GM19467 (cell line): Measurements from ENCODE around the gene MRPL40.
A peak's percentile ranks its signal among the peaks of the same experiment; 100 is the strongest.

Experiments used
- ATAC-seq: cut with Tn5 transposase; IDR thresholded peaks from one replicate; pipeline ENCODE4 v1.9.1; 2021; ENCODE audit warnings: mild to moderate bottlenecking, moderate library complexity; ENCODE audit not compliant: unreplicated experiment

The MRPL40 gene

DNA sequence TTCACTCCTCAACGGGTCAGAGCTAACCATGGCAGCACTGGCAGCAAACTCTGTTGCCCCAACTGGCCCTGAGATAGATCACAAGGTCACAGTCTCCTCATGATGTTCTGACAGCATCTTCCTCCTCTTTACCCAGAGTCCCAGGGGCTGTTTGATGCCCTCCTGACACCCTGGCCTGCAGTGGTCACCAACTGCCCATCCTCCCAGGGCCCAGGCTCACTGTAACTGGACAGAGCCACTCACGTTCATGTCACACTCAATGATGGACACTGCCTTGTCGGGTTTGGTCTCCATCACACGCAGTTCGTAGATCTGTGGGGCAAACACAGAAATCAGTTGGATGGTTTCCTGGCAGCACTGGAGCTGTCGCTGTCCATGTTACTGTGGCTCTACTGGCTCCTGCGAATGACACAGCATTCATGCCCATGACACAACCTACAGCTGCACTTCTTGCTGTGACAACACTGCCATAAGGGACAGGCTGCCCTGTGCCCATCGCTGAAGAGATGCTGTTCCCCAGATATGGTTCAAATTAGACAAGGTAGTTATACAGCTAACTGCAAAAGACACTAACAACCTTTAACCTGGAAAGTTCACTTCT, 25.6 kb downstream of the MRPL40 start:
- no peak for ATAC-seq

- ATAC-seq: no peak
Observed at GRCh38 chr22:19460036-19460435, 27.7 kb downstream of the MRPL40 start.

- ATAC-seq: no peak
Observed at GRCh38 chr22:19461506-19461905, 29.2 kb downstream of the MRPL40 start.

DNA sequence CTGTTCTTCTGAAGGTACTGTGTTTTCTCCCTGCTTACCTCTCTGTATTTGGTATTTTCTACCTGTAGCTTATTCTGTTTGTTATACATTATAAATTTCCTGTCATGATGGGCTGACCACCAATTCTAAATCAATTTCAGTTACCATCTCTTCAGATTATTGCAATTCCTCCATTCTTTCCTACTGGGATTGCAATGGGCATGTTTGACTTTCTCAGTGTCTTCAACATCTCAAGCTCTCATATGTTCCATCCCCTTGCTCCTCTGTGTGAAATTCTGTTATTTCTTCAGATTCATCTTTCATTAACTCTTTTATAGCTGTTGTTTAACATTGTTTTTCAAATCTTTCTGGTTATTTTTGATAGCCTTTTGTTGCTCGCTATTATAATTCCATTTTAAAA, 30.7 kb downstream of the MRPL40 start:
- no peak for ATAC-seq

- ATAC-seq: no peak
Observed at GRCh38 chr22:19463491-19464469, 31.4 kb downstream of the MRPL40 start.

GRCh38 chr22:19464546-19464945, 32.2 kb downstream of the MRPL40 start:
- ATAC-seq: no peak

GRCh38 chr22:19464975-19465374, 32.6 kb downstream of the MRPL40 start:
- ATAC-seq: no peak

DNA sequence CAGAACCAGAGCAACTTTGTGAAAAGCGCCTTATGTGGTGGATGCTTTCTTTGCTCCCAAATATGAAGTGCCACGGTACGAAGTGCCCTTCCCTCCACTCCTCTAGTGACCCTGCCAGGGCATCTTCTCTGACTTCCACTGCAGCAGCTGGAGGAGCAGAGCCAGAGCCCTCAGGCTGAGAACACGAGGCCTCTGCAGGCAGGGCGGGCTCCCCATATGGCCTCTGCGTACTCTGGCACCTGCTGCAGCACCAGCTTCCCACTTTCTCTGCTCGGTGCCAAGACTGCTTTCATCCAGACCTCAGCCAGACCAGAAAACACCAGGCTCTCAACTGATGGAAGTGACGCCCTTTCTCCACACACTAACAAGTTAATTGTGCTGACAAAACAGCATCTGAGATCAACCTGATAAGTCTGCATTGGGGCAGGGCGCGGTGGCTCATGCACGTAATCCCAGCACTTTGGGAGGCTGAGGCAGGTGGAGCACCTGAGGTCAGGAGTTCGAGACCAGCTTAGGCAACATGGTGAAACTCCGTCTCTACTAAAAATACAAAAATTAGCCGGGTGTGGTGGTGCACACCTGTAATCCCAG, 33.9 kb downstream of the MRPL40 start:
- no peak for ATAC-seq

- no peak for ATAC-seq
Observed at GRCh38 chr22:19466848-19467752, 34.8 kb downstream of the MRPL40 start.

GRCh38 chr22:19467912-19468311, 35.6 kb downstream of the MRPL40 start:
- ATAC-seq: no peak

DNA sequence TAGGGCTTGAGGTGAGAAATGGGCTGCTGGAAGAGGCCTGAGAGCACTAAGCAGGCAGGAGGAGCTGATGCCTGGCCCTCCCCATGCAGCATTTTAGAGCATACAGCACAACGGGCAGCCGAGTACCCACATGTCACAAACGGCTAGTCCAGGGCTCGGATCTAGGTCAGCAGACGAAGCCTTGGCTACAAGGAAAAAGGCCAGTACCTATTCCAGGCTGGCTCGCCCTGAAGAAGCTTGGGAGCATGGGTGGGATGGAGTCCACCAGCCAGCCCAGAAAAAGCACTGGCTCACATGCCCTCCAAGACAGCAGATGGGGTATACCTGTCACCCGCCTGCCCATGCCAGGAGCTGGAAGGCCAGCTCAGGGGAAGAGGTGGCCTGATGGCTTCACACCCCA, 37.1 kb downstream of the MRPL40 start:
- ATAC-seq: no peak

DNA sequence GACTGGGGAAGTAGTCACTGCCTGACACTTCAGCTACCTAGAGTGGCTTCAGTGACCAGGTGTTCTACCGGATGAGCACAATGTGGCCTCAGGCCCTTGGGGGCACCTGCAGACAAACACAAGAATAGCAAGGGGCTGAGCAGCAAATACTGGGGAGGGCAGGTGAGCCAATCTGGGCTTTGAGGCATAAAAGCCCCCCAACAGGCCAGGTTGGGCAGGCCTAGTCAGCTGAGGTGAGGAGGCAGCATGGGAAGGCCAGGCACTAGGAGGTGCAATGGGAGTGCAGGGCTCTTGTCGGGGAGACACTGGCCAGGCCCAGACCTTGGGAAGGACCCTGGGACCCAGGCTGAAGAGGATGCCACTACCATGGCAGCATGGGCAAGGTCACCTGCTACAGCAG, 37.7 kb downstream of the MRPL40 start:
- ATAC-seq: no peak

- ATAC-seq: no peak
Observed at GRCh38 chr22:19471572-19471971, 39.2 kb downstream of the MRPL40 start.

DNA sequence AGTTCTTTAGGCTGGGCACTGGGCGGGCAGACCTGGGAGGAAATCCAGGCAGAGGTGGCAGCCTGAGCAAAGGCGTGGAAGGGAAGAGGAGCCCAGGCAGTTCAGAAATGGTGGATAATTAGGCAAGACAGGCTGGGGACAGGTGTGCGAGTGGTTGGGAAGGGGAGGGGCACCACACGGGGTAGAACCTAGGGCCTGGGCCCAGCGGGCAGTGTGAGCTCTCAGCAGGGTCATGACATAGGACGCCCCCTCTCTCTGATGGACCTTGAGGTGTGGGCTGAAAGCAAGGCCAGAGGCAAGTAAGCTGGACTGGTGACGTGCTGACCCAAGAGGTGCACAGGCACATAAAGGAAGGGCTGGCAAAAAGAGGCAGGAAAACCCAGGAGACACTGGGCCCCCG, 39.9 kb downstream of the MRPL40 start:
- no peak for ATAC-seq

- no peak for ATAC-seq
Observed at GRCh38 chr22:19473578-19473977, 41.2 kb downstream of the MRPL40 start.

GRCh38 chr22:19476023-19476422, 43.7 kb downstream of the MRPL40 start:
- no peak for ATAC-seq

DNA sequence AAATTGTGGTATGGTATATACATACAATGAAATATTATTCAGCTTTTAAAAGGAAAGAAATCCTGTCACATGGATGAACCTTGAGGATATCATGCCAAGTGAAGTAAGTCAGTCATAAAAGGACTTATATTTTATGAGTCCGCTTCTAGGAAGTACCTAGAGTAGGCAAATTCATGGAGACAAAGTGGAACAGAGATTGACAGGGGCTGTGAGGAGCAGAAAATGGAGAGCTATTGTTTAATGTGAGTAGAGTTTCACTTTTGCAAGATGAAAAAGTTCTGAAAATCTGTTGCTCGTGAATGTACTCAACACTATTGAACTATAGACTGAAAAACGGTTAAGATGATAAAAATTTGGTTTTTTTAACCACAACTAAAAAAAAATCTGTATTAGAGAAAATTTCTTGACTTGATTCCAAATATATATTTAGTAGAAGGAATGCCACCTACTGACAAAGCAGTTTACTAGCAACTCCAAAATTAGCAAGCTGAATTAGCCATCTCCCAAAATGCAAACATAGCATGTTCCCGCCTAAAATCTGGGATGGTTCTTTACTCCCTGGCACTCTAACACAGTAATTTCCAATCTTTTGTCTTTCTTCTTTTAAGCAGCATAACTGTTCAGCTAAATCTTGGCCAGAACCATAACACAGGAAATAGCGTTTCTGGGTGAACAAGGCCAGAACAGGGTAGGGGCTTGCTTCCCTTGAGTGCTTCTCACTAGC, 45.1 kb downstream of the MRPL40 start:
- ATAC-seq: no peak

- ATAC-seq: no peak
Observed at GRCh38 chr22:19478045-19478900, 45.9 kb downstream of the MRPL40 start.

DNA sequence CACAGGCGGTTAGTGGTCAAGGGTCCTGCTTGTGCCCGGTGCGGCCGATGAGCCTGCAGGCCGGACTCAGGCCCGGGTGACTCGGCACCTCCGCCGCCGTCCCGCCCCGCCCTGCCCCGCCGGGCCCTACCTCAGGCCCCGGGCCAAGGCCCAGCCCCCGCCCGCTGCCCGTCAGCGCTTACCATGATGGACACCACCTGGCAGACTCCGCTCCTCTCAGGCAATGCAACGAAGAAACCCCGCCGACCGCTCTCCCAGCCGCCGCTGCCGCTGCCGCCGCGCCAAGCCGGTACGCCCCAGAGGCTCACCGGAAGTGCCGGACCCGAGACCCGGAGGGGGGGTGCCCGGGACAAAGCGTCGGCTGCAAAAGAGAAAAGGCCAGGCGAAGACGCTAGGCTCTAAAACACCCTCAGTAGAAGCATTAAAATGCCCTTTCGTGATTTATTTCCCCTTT, 46.6 kb downstream of the MRPL40 start, which contains the start of gene UFD1:
UFD1 (minus strand) TSS at position 293 of the 454 bp plus-strand sequence; CDS start at position 185, 108 bp downstream.
- peak; percentile 42 for ATAC-seq
